ENCODE results near the gene ROGDI.

Gene ROGDI

GRCh38 chr16:4801962-4802658 lies at the start of gene ROGDI:
Gene ROGDI, minus strand, starts transcription at chr16:4802633. Its CDS starts 62 bp downstream, at chr16:4802571.
- ATAC-seq, result peak; percentile 48
- TF ChIP-seq CSRNP3 (CRISPR knock-in tag; IDR thresholded peaks at IDR 0.05), result no peak
- no peak for TF ChIP-seq ISL1 (CRISPR knock-in tag; IDR thresholded peaks at IDR 0.05)
- TF ChIP-seq ZFP3 (CRISPR knock-in tag; IDR thresholded peaks at IDR 0.05), result no peak
- no peak for TF ChIP-seq CSDC2 (CRISPR knock-in tag; IDR thresholded peaks at IDR 0.05)
- no peak for TF ChIP-seq CREB5 (CRISPR knock-in tag; IDR thresholded peaks at IDR 0.05; ENCODE audit: low read depth)
- no peak for TF ChIP-seq ZNF8 (CRISPR knock-in tag; IDR thresholded peaks at IDR 0.05)
- no peak for TF ChIP-seq RARB (CRISPR knock-in tag; IDR thresholded peaks at IDR 0.05)
- no peak for TF ChIP-seq SNAI2 (CRISPR knock-in tag; IDR thresholded peaks at IDR 0.05)
- TF ChIP-seq TCF4 (CRISPR knock-in tag; IDR thresholded peaks at IDR 0.05; ENCODE audit: borderline replicate concordance), result no peak
- no peak for TF ChIP-seq TOX (CRISPR knock-in tag; IDR thresholded peaks at IDR 0.05; ENCODE audit: borderline replicate concordance)
- TF ChIP-seq ZNF565 (CRISPR knock-in tag; conservative IDR thresholded peaks at IDR 0.05; ENCODE audit: low read depth), result no peak
- TF ChIP-seq GLIS3 (CRISPR knock-in tag; IDR thresholded peaks at IDR 0.05), result no peak
- TF ChIP-seq PATZ1 (CRISPR knock-in tag; IDR thresholded peaks at IDR 0.05; ENCODE audit: borderline replicate concordance), result no peak
- no peak for TF ChIP-seq TSHZ2 (CRISPR knock-in tag; IDR thresholded peaks at IDR 0.05)

GRCh38 chr16:4850211-4850610 lies 47.8 kb upstream of the ROGDI start:
- TF ChIP-seq ZNF70 (CRISPR knock-in tag; IDR thresholded peaks at IDR 0.05), result no peak
- TF ChIP-seq ESRRG (CRISPR knock-in tag; IDR thresholded peaks at IDR 0.05), result no peak
- no peak for TF ChIP-seq BACH2 (CRISPR knock-in tag; IDR thresholded peaks at IDR 0.05; ENCODE audit: borderline replicate concordance)
- no peak for TF ChIP-seq ARNTL (CRISPR knock-in tag; IDR thresholded peaks at IDR 0.05; ENCODE audit: borderline replicate concordance, low read depth)
- TF ChIP-seq ISL1 (CRISPR knock-in tag; IDR thresholded peaks at IDR 0.05), result no peak
- TF ChIP-seq POU6F1 (CRISPR knock-in tag; IDR thresholded peaks at IDR 0.05; ENCODE audit: borderline replicate concordance, low read depth), result no peak
- TF ChIP-seq SNAI2 (CRISPR knock-in tag; IDR thresholded peaks at IDR 0.05), result no peak
- no peak for TF ChIP-seq ZNF8 (CRISPR knock-in tag; IDR thresholded peaks at IDR 0.05)
- no peak for TF ChIP-seq ZFP30 (CRISPR knock-in tag; IDR thresholded peaks at IDR 0.05)
- TF ChIP-seq TCF4 (CRISPR knock-in tag; IDR thresholded peaks at IDR 0.05; ENCODE audit: borderline replicate concordance), result no peak
- no peak for TF ChIP-seq ZNF565 (CRISPR knock-in tag; conservative IDR thresholded peaks at IDR 0.05; ENCODE audit: low read depth)
- no peak for TF ChIP-seq CSRNP3 (CRISPR knock-in tag; IDR thresholded peaks at IDR 0.05)
- no peak for TF ChIP-seq RARB (CRISPR knock-in tag; IDR thresholded peaks at IDR 0.05)
- no peak for TF ChIP-seq CSDC2 (CRISPR knock-in tag; IDR thresholded peaks at IDR 0.05)
- no peak for TF ChIP-seq GLIS3 (CRISPR knock-in tag; IDR thresholded peaks at IDR 0.05)
- TF ChIP-seq PPARA (CRISPR knock-in tag; IDR thresholded peaks at IDR 0.05; ENCODE audit: borderline replicate concordance), result no peak
- TF ChIP-seq TOX (CRISPR knock-in tag; IDR thresholded peaks at IDR 0.05; ENCODE audit: borderline replicate concordance), result no peak
- no peak for TF ChIP-seq OSR1 (CRISPR knock-in tag; IDR thresholded peaks at IDR 0.05)
- TF ChIP-seq ZC3H10 (CRISPR knock-in tag; IDR thresholded peaks at IDR 0.05), result no peak
- no peak for TF ChIP-seq CREB5 (CRISPR knock-in tag; IDR thresholded peaks at IDR 0.05; ENCODE audit: low read depth)
- no peak for ATAC-seq

Measured in SK-N-SH treated with all-trans-retinoic acid at 6 μM for 48 hours (cell line).